Measurements from ENCODE around the gene GNB4. TPM values are rescaled to one million over a fixed set of nuclear protein-coding genes. Genes with fewer than 3 reads are reported as not detected.
A peak's percentile ranks its signal among the peaks of the same experiment; 100 is the strongest.

The GNB4 gene
- total RNA-seq, 1 donor from 2014 or later: 177 TPM

- no peak for DNase-seq
These were observed 102.8 kb downstream of the GNB4 start for GRCh38 chr3:179348325-179349013.

GRCh38 chr3:179347345-179348194, 103.7 kb downstream of the GNB4 start, which contains the start of gene MFN1:
Gene MFN1 (plus strand): TSS chr3:179347709. CDS start chr3:179348852, 1,143 bp downstream.
- peak; percentile 94 for DNase-seq

Small RNA genes lying within 50 kb of the gene (small RNA-seq; reads per million reads assigned to genes)
- not detected for gene AC007620.1

Other genes starting within 250 kb of the GNB4 start
- 3.1 TPM for gene KCNMB3, start 200.4 kb downstream of the GNB4 start, total RNA-seq
- gene ZNF639, start 128.4 kb downstream of the GNB4 start, total RNA-seq: 107 TPM
- 125 TPM for gene MFN1, start 103.8 kb downstream of the GNB4 start, total RNA-seq
- gene ACTL6A, start 111.5 kb upstream of the GNB4 start, total RNA-seq: 25.0 TPM
- gene MRPL47, start 153.2 kb upstream of the GNB4 start, total RNA-seq: 29.5 TPM
- 135 TPM for gene NDUFB5, start 153.3 kb upstream of the GNB4 start, total RNA-seq
- gene USP13, start 201.6 kb upstream of the GNB4 start, total RNA-seq: 13.3 TPM

Data from occipital lobe (tissue), 3 donors.